ENCODE measurements around the gene ZNF789. TPM values are rescaled to one million over a fixed set of nuclear protein-coding genes. Genes with fewer than 3 reads are reported as not detected.

Gene ZNF789
- total RNA-seq, 8 experiments from 2014 or later, result 6.1 to 26.3 (median 16.4) TPM

DNA sequence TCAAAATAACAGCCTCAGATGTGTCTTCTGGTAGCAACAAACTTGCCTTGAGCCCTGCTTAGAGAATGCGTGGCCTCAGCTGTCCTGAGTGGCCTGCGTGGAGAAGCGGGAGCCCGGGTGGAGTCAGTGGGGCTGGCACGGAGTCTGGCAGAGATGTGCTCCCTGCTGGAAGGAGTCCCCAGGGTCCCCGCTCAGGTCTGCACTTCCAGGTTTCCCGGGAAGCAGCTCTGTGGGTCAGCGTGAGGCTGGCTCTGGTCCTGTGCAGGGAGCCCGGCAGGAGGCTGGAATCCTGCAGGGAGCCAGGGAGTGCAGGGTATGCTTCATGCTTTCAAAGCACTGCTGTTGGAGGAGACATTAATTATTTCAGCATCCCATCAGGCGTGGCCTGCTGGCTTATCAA is 23.8 kb upstream of the ZNF789 start:
- Histone ChIP-seq H3K27ac (no peak overlapping the region), H3K4me1 (replicated peaks in 1 of 2) (no peaks in the 10 kb centered on the region), H3K4me3 (no peak overlapping the region)
- in situ Hi-C loops (cut with MboI; ENCODE audit: low pct_unique_long_range_greater_than_20kb in 2 of 9, low sequenced_read_pairs in 9 of 9, unreplicated experiment in 9 of 9), result no loop called here
- WGBS, 10 experiments, result 80 to 100% (median 100%) methylated on average over 1 to 2 of the region's 10 CpGs; no CpG with 5 or more reads in 6 of the 10 experiments
- ATAC-seq (replicated peaks in 6 of 8), result no peak

DNA sequence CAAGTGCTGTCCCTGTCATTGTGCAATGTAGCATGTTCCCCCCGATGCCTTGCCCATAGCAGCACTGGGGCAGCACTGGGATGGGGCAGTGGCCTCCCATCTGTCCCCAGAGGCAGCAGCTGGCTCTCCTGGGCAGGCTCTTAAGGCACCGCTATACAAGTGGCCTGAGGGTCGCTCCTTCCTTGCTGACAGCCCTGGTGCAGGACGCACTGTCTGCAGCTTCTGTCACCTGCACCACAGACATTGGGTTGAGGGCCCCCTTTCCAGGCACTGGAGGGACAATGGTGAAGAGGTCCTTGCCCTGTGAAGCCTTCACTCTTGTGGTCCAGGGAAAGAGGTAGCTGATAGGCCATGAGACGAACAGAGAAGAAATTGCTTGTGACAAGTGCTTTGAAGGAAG is 23.4 kb upstream of the ZNF789 start:
- no peak for ATAC-seq (replicated peaks in 6 of 8)
- in situ Hi-C loops (cut with MboI; ENCODE audit: low pct_unique_long_range_greater_than_20kb in 2 of 9, low sequenced_read_pairs in 9 of 9, unreplicated experiment in 9 of 9), result no loop called here
- Histone ChIP-seq H3K4me1 (replicated peaks in 1 of 2) (no peaks in the 10 kb centered on the region), H3K27ac (no peak overlapping the region), H3K4me3 (no peak overlapping the region)
- 83 to 100% (median 88%) methylated on average over 1 to 2 of the region's 5 CpGs; no CpG with 5 or more reads in 6 of the 10 experiments for WGBS, 10 experiments

DNA sequence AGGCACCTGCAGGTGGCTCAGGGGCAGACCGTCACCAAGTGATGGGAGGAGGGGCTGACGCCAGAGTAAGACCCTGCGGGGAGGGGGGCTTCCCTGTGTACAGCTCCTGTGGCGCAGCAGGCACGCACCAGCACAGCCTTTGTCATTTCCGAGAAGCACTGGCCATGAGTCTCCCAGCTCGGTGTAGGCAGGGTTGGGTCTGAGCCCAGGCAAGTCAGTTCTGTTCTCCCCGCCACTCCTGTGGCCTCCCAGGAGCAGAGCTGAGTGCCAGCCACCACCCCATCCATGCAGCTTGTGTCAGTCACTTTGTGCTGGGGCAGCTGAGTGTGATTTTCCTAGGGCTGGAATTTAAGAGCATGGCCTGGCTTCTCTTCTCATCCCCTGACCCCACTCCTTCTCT is 20.8 kb upstream of the ZNF789 start:
- WGBS, 10 experiments, result 95 to 100% (median 100%) methylated on average over 1 to 4 of the region's 8 CpGs; no CpG with 5 or more reads in 6 of the 10 experiments

DNA sequence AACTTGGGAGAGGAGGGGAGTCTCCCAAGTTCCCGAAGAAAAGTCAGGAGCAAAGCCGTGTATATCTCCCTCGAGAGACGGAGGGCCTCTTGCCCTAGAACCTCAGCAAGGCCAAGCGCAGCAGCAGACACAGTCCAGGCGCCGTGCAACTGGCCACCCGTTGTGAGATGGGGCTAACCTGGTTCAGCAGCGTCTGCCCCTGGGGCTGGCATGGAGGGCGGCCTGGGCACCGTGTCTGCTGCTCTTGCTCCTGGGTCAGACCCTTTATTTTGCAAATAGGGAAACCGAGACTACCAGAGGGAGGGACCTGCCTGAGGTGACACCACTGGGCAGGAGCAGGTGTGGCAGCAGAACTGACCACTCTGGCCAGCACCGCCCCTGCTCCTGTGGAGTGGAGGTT is 20.1 kb upstream of the ZNF789 start:
- WGBS, 10 experiments, result 93 to 100% (median 100%) methylated on average over 1 to 7 of the region's 13 CpGs; no CpG with 5 or more reads in 6 of the 10 experiments
- in situ Hi-C loops (cut with MboI; ENCODE audit: low pct_unique_long_range_greater_than_20kb in 2 of 9, low sequenced_read_pairs in 9 of 9, unreplicated experiment in 9 of 9), result no loop called here
- Histone ChIP-seq H3K4me1 (replicated peaks in 1 of 2) (no peaks in the 10 kb centered on the region), H3K4me3 (no peak overlapping the region), H3K27ac (no peak overlapping the region)
- ATAC-seq (replicated peaks in 6 of 8), result no peak

More for the DNA sequence above, 20.8 kb upstream of the ZNF789 start:
- Histone ChIP-seq H3K4me3 (no peak overlapping the region), H3K27ac (no peak overlapping the region), H3K4me1 (replicated peaks in 1 of 2) (no peaks in the 10 kb centered on the region)
- in situ Hi-C loops (cut with MboI; ENCODE audit: low pct_unique_long_range_greater_than_20kb in 2 of 9, low sequenced_read_pairs in 9 of 9, unreplicated experiment in 9 of 9), result no loop called here
- ATAC-seq (replicated peaks in 6 of 8), result no peak

DNA sequence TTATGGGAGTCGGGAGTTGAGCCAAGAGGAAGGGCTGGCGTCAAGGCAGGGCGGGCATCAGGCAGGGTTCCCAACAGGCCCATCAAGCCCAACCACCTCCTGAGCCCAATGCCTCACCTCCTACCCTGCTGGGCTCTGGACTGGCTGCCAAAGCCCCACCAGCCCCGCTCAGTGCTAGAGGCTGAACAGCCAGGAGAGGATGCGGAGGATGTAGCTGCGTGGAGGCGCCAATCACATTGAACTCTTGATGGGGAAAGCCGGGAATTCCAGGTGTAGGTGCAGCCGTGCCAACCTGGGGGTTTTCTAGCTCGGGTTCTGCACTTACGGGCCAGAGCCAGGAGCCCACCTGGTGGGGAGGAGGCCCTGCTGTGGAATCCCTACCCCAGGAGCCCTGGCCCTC is 19.6 kb upstream of the ZNF789 start:
- no peak overlapping the region for H3K27ac ChIP-seq
- no peaks in the 10 kb centered on the region for H3K4me1 ChIP-seq (replicated peaks in 1 of 2)
- in situ Hi-C loops (cut with MboI; ENCODE audit: low pct_unique_long_range_greater_than_20kb in 2 of 9, low sequenced_read_pairs in 9 of 9, unreplicated experiment in 9 of 9), result no loop called here
- H3K4me3 ChIP-seq, result no peak overlapping the region
- WGBS, 10 experiments, result 80 to 100% (median 95%) methylated on average over 1 to 8 of the region's 11 CpGs; no CpG with 5 or more reads in 5 of the 10 experiments
- no peak for ATAC-seq (replicated peaks in 6 of 8)

DNA sequence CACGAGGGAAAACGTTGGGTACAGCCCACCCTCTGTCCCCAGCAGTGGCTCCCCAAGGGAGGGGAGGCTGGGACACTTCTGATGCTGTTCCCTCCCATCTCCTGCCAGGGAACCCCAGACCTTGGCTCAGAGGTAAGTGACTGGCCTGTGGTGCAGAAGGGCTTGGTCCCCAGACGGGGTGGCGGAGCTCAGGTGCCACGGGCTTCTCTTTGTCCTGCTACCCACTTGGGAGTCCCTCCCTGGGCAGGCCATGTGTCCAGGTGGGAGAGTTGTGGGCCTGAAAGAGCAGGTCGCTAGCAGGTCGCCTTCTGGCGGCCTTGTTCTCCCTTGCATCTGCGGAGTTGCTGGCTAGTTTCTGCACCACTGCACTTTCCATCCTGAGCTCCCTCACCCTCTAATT is 16.8 kb upstream of the ZNF789 start:
- H3K4me3 ChIP-seq, result no peak overlapping the region
- in situ Hi-C loops (cut with MboI; ENCODE audit: low pct_unique_long_range_greater_than_20kb in 2 of 9, low sequenced_read_pairs in 9 of 9, unreplicated experiment in 9 of 9), result no loop called here
- ATAC-seq (replicated peaks in 6 of 8), result peak in 2 of 8 experiments; percentile 4
- no peaks in the 10 kb centered on the region for H3K4me1 ChIP-seq (replicated peaks in 1 of 2)
- WGBS, 10 experiments, result 87 to 96% methylated on average over 4 to 7 of the region's 9 CpGs; no CpG with 5 or more reads in 8 of the 10 experiments
- no peak overlapping the region for H3K27ac ChIP-seq

DNA sequence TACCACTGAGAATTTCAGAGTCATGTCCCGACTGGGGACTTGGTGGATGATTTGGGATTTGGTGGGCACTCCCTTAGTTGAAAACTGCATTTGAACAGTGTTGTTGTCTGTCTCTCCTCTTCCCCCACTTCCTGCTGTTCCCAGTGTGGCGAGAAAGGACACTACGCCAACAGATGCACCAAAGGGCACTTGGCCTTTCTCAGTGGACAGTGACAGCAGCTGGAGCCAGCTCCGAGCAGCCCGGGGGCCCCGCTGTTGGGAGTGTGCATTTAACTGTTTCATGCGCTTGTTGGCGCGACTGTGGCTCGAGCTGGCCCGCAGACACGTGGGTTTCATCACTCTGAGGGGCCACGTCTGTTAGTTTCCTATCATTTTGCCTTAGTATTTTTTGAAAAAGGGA is 16.4 kb upstream of the ZNF789 start:
- 50 to 96% (median 85%) methylated on average over 1 to 11 of the region's 13 CpGs; no CpG with 5 or more reads in 2 of the 10 experiments for WGBS, 10 experiments

DNA sequence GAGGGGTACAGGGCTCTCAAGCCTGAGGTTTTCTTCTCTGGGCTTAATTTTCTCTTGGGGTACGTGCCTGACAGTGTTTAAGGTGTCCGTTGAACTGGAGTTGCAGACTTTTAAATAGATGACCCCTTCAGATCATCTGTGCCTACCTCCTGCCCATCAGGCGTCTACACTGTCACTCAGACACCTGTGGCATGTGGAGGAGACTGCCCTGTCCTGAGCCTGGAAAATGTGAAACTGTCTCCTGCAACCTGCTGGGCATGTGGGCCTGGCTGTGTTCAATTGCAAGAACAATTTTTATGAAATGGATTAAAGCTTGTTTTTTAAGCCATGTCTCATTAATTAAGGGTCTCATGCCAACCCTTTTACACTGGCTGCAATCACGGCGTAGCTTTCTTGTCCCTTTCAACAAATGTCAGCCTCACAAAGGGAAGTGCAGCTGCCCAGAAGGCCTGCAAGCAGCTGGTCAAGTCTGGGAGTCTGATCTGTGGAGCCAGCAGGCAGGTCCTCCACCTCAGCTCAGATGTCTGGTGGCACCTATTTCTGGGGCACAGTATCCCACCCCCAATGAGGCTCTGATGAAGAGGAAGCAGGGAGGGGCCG is 15.5 kb upstream of the ZNF789 start:
- WGBS, 10 experiments, result 44 to 100% (median 93%) methylated on average over 1 to 4 of the region's 6 CpGs; no CpG with 5 or more reads in 5 of the 10 experiments
- H3K4me3 ChIP-seq, result no peak overlapping the region
- in situ Hi-C loops (cut with MboI; ENCODE audit: low pct_unique_long_range_greater_than_20kb in 2 of 9, low sequenced_read_pairs in 9 of 9, unreplicated experiment in 9 of 9), result no loop called here
- H3K27ac ChIP-seq, result no peak overlapping the region
- ATAC-seq (replicated peaks in 6 of 8), result no peak
- no peaks in the 10 kb centered on the region for H3K4me1 ChIP-seq (replicated peaks in 1 of 2)

More for the DNA sequence above, 16.4 kb upstream of the ZNF789 start:
- Histone ChIP-seq H3K4me1 (replicated peaks in 1 of 2) (no peaks in the 10 kb centered on the region), H3K4me3 (no peak overlapping the region), H3K27ac (no peak overlapping the region)
- in situ Hi-C loops (cut with MboI; ENCODE audit: low pct_unique_long_range_greater_than_20kb in 2 of 9, low sequenced_read_pairs in 9 of 9, unreplicated experiment in 9 of 9), result no loop called here
- peak in 1 of 8 experiments; percentile 19 for ATAC-seq (replicated peaks in 6 of 8)

DNA sequence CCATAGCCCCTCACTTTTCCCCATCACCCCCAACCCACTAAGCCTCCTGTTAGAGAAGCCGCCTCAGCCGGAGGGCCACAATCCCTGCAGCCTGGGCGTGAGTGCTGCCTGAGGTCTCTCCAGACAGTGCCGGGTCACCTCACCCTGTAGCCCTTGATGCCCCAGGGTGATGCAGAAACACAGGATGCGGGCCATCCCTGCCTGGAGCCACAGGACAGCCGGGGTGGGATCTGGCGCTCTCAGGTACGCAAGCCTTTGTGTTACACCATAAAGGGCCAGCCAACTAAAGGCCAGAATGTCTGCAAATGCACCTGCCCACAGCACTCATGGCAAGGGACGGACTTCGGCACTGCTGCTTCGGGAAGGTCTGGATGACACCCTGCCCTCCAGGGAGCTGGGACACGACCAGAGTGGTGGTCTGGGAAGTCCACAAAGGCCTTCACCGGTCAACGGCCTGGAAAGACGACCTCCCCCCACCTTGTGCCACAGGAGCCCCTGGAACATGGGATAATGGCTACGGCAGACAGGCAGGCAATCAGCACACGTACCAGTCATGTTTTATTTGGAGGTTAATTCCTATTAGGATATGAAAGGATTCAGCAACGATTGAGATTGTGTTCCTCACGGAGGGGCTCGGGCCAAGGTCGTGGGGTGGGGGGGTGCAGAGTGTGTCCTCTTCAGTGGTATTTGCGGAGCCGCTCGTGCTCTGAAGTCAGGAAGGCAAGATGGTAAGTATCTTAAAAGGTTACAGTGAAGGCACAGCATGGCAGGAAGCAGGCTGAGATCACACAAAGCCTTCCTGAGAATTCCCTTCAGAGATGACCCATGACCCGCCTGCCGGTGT is 14.8 kb upstream of the ZNF789 start:
- 70 to 100% (median 97%) methylated on average over 2 to 6 of the region's 26 CpGs; no CpG with 5 or more reads in 4 of the 10 experiments for WGBS, 10 experiments
- in situ Hi-C loops (cut with MboI; ENCODE audit: low pct_unique_long_range_greater_than_20kb in 2 of 9, low sequenced_read_pairs in 9 of 9, unreplicated experiment in 9 of 9), result no loop called here
- peak in 1 of 8 experiments; percentile 18 for ATAC-seq (replicated peaks in 6 of 8)
- H3K27ac ChIP-seq, result no peak overlapping the region
- no peaks in the 10 kb centered on the region for H3K4me1 ChIP-seq (replicated peaks in 1 of 2)
- H3K4me3 ChIP-seq, result no peak overlapping the region

DNA sequence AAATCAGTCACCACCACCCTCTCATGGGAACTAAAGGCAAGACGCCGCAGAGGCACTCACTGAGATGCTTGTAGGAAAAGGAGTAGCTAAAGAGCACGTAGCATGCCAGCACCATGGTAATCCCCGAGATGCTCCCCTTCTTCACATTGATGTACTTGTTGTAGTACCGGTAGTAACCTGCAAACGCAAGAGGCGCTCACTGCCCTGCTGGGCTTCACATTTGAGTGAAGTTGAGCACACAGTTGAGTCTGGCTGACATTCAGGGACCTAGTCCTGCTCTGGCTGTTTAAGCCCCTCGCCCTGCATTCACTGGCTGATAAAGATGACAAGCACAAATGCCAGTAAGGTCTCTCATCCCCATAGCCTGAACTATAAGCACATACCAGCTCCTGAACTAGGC is 13.6 kb upstream of the ZNF789 start:
- Histone ChIP-seq H3K4me1 (replicated peaks in 1 of 2) (no peaks in the 10 kb centered on the region), H3K4me3 (no peak overlapping the region), H3K27ac (no peak overlapping the region)
- peak in 3 of 8 experiments; percentile 34 to 49 (median 37) for ATAC-seq (replicated peaks in 6 of 8)
- WGBS, 10 experiments, result 70 to 100% (median 98%) methylated on average over 1 to 8 of the region's 8 CpGs; no CpG with 5 or more reads in 2 of the 10 experiments
- in situ Hi-C loops (cut with MboI; ENCODE audit: low pct_unique_long_range_greater_than_20kb in 2 of 9, low sequenced_read_pairs in 9 of 9, unreplicated experiment in 9 of 9), result no loop called here

DNA sequence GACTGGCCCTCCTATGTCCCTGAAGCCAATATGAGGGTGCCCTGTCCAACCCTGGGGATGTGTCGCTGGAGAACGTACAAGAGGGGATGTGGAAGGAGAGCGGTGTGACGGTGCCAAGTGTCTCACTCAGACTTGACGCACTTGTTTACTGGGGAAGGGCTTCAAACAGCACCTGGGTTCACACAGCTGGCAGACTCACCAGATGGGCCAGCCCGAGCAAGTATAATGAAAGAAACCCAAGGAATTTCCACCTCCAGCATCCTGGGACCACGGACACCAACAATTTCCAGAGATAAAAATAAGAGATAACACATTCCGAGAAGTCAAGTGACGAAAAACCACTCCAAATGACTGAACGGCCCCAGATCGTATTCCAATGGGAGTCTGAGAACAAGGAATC is 12.0 kb upstream of the ZNF789 start:
- no peak for ATAC-seq (replicated peaks in 6 of 8)
- 72 to 100% (median 90%) methylated on average over 2 to 7 of the region's 11 CpGs; no CpG with 5 or more reads in 2 of the 10 experiments for WGBS, 10 experiments
- in situ Hi-C loops (cut with MboI; ENCODE audit: low pct_unique_long_range_greater_than_20kb in 2 of 9, low sequenced_read_pairs in 9 of 9, unreplicated experiment in 9 of 9), result no loop called here
- Histone ChIP-seq H3K4me1 (replicated peaks in 1 of 2) (peaks cover 3 to 8% of the 10 kb centered on the region in 2 donors), H3K27ac (no peak overlapping the region), H3K4me3 (no peak overlapping the region)

DNA sequence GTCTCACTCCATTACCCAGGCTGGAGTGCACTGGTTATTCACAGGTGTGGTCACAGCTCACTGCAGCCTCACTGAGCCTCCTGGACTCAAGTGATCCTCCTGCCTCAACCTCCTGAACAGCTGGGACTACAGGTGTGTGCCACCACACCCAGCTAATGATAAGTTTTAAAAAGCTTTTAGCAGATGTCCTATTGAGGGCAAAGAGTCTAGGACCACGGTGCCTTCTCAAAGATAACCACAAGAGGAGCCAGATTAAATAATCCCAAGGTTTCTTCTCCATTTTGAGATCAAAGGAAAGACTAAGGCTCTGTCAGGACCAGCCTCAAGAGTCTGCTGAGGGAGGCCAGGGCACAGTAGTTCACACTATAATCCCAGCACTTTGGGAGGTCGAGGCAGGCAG is 11.5 kb upstream of the ZNF789 start:
- Histone ChIP-seq H3K4me3 (no peak overlapping the region), H3K27ac (no peak overlapping the region), H3K4me1 (replicated peaks in 1 of 2) (peaks cover 4 to 8% of the 10 kb centered on the region in 2 donors)
- ATAC-seq (replicated peaks in 6 of 8), result no peak
- in situ Hi-C loops (cut with MboI; ENCODE audit: low pct_unique_long_range_greater_than_20kb in 2 of 9, low sequenced_read_pairs in 9 of 9, unreplicated experiment in 9 of 9), result no loop called here
- 93 to 100% (median 100%) methylated on average over 1 to 2 of the region's 2 CpGs; no CpG with 5 or more reads in 5 of the 10 experiments for WGBS, 10 experiments

DNA sequence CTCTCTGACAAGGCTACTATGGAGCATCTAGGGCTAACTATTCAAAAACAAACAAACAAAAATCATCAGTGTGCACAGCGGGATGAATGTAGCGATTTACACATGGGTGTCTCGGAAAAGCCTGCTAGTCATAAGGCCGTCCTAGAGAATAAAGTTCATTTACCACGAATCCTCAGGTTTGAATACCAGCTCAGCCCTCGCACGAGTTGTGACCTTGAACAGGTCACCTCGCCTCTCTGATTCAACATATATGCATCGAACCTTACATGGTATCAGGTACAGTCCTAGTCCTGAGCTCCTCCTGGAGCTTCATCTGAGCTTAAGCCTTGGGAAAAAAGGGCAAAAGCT is 7.3 kb upstream of the ZNF789 start:
- Histone ChIP-seq H3K27ac (peak overlapping the region; percentile 83 to 94), H3K4me1 (replicated peaks in 1 of 2) (peaks cover 6 to 10% of the 10 kb centered on the region in 2 donors), H3K4me3 (peak overlapping the region; percentile 72 to 88 (median 82))
- in situ Hi-C loops (cut with MboI; ENCODE audit: low pct_unique_long_range_greater_than_20kb in 2 of 9, low sequenced_read_pairs in 9 of 9, unreplicated experiment in 9 of 9), result no loop called here
- 0 to 16% (median 6%) methylated on average over 3 to 8 of the region's 9 CpGs; no CpG with 5 or more reads in 2 of the 10 experiments for WGBS, 10 experiments
- ATAC-seq (replicated peaks in 6 of 8), result peak in 5 of 8 experiments; percentile 2 to 13 (median 6)
